GM12864 (cell line): Measurements from ENCODE around the gene CD55.

ENCODE experiments used
- DNase-seq: peaks from one replicate; pipeline ENCODE4 v3.0.0-alpha.2; 2011; ENCODE audit warnings: low read depth
- H3K4me3 ChIP-seq: 2 replicates; pipeline ENCODE4 v1.5.1; 2011; ENCODE audit warnings: mild to moderate bottlenecking, low read depth, low read length, control low read depth
- TF ChIP-seq, protein P1 (sequence below): IDR thresholded peaks from 2 replicates; pipeline ENCODE4 v1.5.1; 2011; ENCODE audit warnings: low read depth, mild to moderate bottlenecking, moderate library complexity, low read length, control low read depth, inconsistent platforms; ENCODE audit errors: missing control alignments

The CD55 gene

DNA sequence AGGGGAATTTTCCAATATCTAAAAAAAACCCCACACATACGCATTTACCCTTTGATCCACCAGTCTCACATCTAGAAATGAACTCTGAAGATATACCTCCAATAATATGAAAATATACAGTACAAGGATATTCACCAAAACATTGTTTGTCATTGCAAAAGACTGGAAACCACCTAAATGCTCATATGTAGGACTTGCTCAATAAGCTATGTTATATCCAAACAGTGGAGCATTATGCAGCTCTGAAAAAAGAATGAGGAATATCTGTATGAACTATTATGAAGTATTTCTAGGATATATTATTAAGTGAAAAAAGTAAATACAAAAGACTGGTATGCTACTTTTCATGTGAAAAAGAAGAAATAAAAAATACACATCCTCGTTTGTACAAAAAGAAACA is 43.6 kb downstream of the CD55 start:
- no peak for DNase-seq
- H3K4me3 ChIP-seq, result no peak overlapping the region
- TF ChIP-seq, protein P1, sequence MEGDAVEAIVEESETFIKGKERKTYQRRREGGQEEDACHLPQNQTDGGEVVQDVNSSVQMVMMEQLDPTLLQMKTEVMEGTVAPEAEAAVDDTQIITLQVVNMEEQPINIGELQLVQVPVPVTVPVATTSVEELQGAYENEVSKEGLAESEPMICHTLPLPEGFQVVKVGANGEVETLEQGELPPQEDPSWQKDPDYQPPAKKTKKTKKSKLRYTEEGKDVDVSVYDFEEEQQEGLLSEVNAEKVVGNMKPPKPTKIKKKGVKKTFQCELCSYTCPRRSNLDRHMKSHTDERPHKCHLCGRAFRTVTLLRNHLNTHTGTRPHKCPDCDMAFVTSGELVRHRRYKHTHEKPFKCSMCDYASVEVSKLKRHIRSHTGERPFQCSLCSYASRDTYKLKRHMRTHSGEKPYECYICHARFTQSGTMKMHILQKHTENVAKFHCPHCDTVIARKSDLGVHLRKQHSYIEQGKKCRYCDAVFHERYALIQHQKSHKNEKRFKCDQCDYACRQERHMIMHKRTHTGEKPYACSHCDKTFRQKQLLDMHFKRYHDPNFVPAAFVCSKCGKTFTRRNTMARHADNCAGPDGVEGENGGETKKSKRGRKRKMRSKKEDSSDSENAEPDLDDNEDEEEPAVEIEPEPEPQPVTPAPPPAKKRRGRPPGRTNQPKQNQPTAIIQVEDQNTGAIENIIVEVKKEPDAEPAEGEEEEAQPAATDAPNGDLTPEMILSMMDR, result no peak

DNA sequence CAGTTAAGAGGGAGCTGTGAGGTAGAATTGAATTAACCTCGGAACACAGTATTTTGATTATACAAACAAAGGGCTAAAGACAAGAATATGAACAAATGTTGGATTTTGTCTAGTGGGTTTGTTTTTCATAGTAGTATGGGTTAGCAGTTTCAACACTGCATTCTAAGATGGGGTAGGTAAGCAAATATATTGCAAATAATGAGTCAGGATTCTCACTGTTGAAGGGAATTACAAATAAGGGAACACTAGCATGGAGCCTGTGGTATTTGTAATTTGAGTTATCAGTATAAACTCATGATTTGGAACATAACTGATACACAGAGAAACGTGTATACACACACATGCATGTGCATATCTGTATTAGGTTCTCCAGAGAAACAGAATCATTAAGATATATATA is 44.5 kb downstream of the CD55 start:
- no peak for DNase-seq
- TF ChIP-seq, protein P1, result no peak
- H3K4me3 ChIP-seq, result no peak overlapping the region

DNA sequence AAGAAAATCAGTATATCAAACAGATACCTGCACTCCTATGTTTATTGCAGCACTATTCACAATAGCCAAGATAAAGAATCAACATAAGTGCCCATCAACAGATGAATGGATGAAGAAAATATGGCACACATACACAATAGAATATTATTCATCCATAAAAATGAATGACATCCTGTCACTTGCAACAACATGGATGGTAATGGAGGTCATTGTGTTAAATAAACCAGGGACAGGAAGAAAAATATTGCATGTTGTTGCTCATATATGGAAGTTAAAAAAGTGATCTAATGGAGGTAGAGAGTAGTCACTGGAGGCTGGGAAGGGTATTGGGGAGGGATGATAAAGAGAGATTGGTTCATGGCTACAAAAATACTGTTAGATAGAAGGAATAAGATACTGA is 67.2 kb downstream of the CD55 start:
- TF ChIP-seq, protein P1, result no peak
- no peak overlapping the region for H3K4me3 ChIP-seq
- no peak for DNase-seq

DNA sequence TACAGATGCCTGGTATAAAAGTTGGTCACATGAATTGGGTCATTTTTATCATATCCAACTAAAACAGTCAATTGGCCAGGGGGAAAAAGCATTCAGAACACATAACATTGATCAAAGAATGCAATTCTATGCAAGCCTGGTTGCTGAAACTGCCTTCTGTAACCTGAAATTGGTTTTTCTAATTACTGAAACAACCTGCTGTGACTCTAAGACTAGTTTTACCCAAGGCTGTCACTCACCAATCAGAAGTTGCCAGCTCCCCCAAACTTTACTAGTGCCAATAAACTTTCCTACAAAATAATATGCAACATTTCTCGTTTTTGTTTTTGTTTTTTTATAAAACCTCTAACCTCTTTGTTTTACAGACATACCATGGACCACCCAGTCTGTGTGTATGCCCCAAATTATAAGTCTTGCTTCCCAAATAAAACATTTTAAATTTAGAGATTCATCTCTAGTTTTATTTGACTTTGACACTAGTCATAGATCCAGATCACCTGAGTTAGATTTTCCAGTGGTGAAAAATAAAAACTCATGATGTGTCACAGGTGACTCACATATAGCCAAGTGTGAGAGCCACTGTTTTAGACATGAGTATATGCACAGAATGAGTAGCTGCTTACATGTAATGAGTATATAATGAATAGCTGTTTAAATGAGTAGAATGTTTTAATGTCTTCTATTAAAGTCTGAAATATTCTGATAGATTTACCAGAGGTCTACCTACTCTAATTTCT is 68.4 kb downstream of the CD55 start:
- DNase-seq, result no peak
- TF ChIP-seq, protein P1, result no peak
- H3K4me3 ChIP-seq, result no peak overlapping the region

DNA sequence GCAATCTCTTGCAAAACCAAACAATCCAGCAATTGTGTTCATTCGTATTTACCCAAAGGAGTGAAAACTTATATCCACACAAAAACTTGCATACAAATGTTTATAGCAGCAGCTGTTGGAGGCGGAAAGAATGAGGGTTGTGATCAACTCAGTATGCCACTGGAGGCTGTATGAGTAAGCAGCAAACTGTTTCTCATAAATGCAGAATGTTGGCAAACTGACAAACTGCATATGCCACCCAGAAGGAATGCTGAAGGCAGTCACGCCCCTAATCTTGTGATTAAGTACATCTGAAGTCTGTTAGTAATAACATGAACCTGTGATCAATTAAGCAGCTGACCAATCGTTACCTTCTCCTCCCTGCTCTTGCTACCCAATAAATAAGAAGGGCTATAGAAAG is 72.1 kb downstream of the CD55 start:
- TF ChIP-seq, protein P1, result no peak
- DNase-seq, result no peak

DNA sequence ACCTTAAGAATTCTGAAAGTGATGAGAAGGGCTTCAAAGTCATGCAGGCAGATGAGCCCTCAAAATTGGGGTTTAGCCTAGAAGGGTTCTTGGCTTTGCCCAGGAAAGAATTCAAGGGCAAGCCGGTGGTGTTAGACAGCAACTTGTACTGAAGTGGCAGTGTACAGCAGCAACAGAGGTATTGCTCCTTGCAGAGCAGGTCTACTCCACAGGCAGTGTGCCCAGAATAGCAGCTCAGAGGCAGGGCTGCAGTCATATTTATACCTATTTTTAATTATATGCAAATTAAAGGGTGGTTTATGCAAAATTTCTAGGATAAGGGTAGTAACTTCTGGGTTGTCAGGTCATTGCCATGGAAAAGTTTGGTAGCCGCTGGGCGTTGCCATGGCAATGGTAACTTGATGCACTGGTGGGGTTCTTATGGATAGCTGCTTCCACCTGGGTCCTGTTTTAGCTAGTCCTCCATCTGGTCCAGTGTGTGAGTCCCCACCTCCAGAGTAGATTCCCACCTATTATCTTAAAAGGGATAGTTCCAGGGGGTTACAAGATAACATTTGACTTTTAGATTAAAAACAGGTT is 74.8 kb downstream of the CD55 start:
- H3K4me3 ChIP-seq, result no peak overlapping the region
- no peak for DNase-seq
- TF ChIP-seq, protein P1, result no peak

More for the DNA sequence above, 72.1 kb downstream of the CD55 start:
- no peak overlapping the region for H3K4me3 ChIP-seq

DNA sequence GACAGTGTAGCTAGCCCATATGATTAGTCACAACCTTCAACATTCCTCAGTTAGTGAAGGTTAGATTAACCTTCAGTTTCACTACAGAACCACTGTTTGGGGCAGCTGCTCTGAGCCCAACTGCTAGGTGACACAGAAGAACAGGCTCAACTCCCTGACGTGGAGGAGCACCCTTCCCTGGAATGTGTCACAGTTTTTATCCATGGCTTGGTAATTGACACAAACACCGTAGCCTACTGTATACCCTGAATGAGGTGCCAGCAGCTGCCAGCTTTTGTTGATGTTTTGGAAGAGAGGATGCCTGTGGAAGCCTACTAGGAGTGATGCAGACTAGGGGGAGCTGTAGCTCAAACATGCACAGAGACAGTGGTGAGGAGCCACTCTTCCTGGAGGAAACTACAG is 76.0 kb downstream of the CD55 start:
- H3K4me3 ChIP-seq, result no peak overlapping the region
- TF ChIP-seq, protein P1, result no peak
- no peak for DNase-seq
